NT2/D1 (cell line): ENCODE measurements around the gene ENDOV.

Experiments
- SUZ12 ChIP-seq: IDR thresholded peaks from 2 replicates; pipeline ENCODE4 v1.6.1; 2011; ENCODE audit not compliant: insufficient read length, insufficient read depth; ENCODE audit errors: extremely low read depth
- YY1 ChIP-seq: IDR thresholded peaks from 2 replicates; pipeline ENCODE4 v1.6.1; 2011; ENCODE audit not compliant: insufficient read length, insufficient read depth

DNA sequence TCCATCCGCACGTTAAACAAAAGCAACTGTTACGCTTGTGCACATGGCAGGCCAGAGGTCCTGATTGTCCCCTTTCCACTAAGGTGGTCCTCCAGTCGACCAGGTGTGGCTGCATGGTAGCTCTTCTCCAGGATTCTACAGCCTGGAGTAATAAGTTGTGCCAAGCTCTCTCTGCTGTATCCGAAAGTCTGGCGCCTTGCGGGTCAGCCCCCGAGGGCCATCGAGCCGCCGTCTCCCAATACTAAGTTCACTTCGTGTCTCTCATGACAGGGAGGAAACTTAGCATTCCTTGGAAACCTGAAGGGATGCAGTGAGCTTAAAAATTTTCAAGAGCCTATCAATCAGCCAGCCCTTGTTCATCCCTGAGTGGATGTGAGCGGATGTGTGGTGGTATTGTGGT, 5.3 kb upstream of the ENDOV start:
- TF ChIP-seq YY1 (no peak), SUZ12 (no peak)
